LHCN-M2 (cell line): ENCODE results near the gene POU2AF3. TPM values are rescaled to one million over a fixed set of nuclear protein-coding genes. Genes with fewer than 3 reads are reported as not detected.

Experiments used
- DNase-seq: peaks from one replicate; pipeline ENCODE4 v3.0.0-alpha.2; 2012; ENCODE audit warnings: low read depth
- total RNA-seq: library from RNA; depleted of rRNA; stranded (reverse); fragments of >200 nt; gene quantifications from 2 replicates; pipeline ENCODE4 v1.2.3, GENCODE V29; 2014; rRNA removed

The POU2AF3 gene
- total RNA-seq, 1 experiment from 2014 or later: not detected

DNA sequence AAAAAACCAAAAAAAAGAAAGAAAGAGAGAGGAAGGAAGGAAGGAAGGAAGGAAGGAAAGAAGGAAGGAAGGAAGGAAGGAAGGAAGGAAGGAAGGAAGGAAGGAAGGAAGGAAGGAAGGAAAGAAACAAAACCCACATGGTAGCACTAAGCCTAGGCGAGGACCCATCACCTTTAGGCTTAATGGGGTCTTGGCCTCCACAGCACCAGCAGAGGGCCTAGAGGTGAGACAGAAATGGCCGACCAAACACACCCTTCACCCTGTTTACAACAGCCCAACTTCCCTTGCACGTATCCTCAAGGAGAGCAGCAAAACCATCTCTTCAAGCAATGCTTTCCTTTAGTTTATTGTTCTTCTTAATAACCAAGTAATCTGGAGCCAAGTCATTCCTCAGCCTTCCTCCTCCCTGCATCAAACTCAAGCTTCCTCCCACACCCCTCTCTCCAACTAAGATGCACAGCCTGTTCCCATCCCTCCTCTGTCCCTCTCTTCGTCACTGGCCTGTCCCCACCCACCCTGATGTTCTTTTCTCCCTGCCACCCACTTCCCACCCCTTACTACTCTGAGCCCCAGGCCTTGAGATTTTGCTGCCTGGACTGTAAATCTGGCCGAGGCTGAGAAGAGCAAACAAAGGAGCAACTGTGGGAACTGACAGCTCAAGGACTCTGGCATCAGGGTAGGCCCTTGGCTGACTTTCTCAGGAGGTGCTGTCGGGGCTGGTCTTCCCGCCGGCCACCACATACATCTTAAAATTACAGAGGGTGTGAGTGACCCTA, 54.8 kb downstream of the POU2AF3 start:
- no peak for DNase-seq

DNA sequence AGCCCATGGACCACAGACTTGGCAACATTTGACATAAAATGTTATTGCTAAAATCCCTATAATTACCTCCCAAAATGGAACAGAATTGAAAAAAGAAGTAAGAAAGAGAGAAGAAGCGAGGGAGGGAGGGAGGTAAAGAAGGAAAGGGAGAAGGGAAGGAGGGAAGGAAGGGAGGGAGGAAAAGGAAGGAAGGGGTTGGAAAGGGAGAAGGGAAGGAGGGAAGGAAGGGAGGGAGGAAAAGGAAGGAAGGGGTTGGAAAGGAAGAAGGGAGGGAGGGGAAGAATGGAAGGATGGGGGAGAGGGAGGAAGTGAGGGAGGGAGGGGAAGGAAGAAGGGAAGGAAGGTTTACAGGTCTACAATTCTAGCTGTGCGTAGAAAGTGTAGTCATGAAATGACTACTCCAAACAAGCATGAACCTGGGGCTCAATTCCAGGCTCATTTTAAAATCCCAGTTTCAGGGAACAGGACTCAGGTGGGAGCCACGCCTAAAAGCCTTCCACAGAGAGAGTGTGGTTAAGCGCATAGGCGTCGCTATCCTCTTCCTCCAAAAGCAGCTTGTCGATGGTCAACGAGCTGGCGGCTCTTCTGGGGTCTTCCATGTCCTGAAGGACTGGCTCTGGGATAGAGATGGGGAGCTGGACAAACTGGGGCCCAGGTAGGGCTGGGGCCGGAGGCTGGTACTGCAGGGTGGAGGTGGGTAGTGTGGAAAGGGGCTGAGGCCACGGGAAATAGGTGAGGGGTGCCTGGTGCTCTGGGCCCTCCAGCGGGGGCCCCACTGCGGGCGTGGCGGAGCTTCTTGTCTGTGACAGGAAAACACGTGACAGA, 55.6 kb downstream of the POU2AF3 start:
- DNase-seq: no peak

DNA sequence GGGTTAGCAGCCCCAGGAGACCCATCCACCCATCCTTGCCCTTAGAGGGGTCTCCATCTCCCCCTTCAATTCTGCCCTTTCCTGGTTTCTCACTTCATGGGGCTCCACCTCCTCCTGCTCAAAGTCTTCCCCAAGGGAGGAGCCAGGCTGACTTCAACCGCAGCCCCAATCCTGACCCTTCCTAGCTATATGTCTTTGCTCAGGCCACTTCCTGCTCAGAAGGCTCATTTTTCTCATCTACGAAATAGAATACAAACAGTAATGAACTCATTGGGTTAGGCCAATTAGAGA, 56.2 kb downstream of the POU2AF3 start:
- DNase-seq: no peak

DNA sequence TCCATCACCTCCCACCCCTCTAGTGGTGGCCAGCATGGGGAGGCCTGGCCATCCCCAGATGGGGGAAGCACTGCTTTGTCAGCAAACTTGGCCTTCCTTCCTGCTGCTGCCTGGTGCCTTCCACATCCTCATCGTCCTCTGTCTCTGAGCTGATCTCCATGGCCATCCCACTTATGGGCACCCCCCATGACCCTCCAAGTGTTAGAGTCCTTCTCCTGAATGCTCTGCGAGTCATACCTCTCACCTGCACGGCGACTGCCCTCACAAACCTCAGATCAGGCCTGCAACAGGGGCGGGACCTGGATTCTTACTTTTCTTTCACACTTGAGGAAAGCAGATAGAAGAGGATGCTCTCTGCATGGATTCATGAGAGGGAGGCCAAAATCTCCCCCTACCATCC, 56.8 kb downstream of the POU2AF3 start:
- DNase-seq: no peak

DNA sequence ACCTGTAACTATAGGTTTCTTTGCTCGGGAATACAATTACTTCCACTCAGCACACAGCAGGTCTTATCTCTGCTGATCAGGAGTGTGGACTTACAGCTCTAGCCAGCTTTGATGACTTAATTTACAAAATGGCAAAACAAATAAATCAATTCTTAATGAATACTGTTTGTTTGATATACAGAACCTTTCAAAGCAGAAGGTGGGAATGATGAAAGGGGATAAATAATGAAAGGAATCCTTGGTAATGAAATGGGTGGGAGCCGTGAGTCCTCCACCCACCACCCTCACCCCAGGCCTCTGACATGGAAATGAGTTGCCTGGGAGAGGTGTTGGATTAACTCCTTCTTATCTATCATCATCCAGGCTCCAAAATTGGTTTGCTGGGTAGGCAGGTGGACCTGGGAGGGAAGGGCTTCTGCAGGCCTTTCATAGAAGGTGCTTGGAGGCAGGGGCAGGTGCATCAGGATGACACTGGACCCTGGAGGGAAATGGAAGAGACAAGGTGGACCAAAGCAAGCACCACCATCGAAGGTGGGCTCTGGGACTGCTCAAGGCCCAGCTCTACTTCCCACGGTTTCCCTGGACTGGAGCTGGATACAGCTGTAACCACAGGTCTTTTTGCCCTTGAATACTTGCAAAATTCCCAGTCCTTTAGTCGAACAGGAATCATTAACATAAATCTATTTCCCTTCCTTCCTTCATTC, 57.8 kb downstream of the POU2AF3 start:
- no peak for DNase-seq

DNA sequence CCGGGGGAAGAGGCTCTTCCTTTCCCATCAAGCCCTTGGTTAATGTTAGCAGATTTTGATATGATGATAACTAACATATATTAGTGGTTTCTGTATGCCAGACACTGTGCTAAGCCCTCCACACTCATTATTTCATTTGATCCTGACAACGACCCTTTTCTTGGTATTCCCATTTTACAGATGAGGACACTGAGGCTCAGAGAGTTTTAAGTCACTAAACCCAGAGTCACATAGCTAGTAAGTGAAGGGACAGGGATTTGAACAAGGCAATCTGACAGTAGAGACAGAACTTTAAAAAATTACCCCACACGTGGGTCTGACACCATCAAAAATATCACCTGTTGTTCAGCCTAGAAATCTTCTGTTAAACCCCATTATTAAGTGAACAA, 58.3 kb downstream of the POU2AF3 start:
- DNase-seq: no peak

DNA sequence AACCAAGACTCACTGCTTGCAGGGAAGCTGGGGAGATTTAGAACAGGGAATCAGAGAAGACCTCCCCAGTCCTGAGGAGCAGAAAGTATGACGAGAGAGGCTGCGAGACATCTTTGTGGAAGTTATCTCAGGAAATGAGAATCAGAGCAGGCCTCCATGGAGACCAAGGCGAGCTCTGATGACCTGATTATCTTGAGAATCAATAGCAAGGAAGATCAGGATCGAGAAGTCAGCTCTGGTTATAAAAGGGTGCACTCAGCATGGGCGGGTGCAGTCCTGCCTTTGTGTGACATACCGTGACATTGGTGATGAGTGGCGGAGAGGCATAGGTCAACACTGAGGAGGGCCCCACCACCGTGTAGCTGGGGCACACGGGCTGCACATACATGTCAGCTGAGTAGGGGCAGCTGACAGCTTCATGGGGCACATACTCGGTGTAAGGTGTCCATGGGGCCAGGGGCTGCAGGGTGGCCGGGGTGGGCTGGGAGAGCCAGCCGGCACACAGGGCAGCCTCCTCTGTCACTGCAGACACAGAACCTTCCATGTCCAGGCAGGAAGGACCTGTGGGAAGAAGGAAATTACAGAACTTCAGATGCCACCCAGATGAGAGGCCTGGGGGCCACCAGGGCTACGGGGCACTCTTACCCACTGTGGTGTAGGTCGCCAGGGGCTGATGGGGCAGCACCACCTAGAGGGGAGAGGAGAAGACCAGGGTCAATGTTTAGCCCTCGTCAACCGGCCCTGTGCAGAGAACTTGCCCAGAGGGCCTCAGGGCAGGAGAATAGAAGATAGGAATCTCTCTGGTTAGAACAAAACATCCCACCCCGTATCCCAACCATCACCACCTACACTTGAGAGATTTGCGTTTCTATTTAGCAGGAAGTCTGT, 59.0 kb downstream of the POU2AF3 start:
- no peak for DNase-seq

Other genes with a start within 250 kb of the POU2AF3 start
- gene POU2AF2, start 52.8 kb upstream of the POU2AF3 start, total RNA-seq: not detected in 2 replicates
- gene POU2AF1, start 80.7 kb downstream of the POU2AF3 start, total RNA-seq: not detected in 2 replicates
- 0.17 TPM in 1 of 2 replicates, not detected in the other for gene BTG4, start 213.8 kb downstream of the POU2AF3 start, total RNA-seq
- not detected in 2 replicates for gene HOATZ, start 216.2 kb downstream of the POU2AF3 start, total RNA-seq
- gene LAYN, start 242.2 kb downstream of the POU2AF3 start, total RNA-seq: 18.8 and 23.1 TPM in 2 replicates